ENCODE results near the gene EHMT1. TPM values are rescaled to one million over a fixed set of nuclear protein-coding genes. Genes with fewer than 3 reads are reported as not detected.

The EHMT1 gene
- polyA plus RNA-seq, 1 of the 3 experiments (the other 2 are of a cell fraction) = 39.5 TPM

DNA sequence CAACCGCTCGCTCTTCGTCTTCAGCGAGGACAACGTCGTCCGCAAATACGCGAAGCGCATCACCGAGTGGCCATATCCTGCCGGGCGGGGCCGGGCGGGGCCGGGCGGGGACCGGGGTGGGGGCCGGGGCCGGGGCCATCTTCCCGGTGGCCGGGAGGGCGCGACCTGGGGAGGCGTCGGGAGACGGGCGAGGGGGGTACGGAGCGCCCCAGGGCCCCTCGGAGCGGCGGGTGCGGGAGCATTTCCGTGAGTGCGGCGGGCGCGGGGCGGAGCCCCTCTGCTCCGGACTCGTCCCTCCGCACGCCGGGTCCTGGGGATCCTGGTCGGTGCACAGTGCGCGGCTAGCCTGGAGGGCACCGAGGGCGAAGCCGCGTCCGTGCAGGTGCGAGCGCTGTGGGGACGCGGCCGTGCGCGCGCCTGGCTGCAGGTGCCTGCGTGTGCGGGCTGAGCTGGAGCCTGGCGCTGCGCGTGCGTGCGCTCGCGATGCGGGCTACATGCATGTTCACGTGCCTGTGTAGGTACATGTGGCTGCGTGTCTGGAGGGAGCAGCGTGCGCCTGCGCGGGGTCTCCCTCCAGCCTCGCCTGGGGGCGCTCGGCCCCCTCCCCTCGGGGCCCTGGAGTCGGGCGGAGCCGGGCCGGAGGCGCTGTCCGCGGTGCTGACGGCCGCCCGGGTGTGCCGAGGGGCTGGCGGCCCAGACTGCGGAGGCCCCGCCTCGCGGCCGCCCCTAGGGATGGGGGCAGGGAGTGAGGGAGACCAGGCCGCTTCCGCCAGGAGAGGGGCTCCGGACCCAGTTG, 259.5 kb downstream of the EHMT1 start:
- H3K9me3 ChIP-seq = no peaks in the 10 kb centered on the region
- H3K79me2 ChIP-seq (ENCODE audit: insufficient read depth) = no peaks in the 10 kb centered on the region
- DNase-seq = peak; percentile 79
- no peaks in the 10 kb centered on the region for H3F3A ChIP-seq (replicated peaks; ENCODE audit: insufficient read depth)
- H3K27me3 ChIP-seq (ENCODE audit: insufficient read depth) = no peaks in the 10 kb centered on the region
- H3K27ac ChIP-seq (ENCODE audit: low read depth in 2 of 2, low read length in 1 of 2) = no peak overlapping the region; a peak in 1 of 4 replicates
- H3K36me3 ChIP-seq (replicated peaks in 1 of 2; ENCODE audit: control insufficient read depth in 1 of 2, insufficient read depth in 2 of 2, low read length in 1 of 2) = no peaks in the 10 kb centered on the region
- CTCF ChIA-PET = interaction anchor here (0.6 kb wide), 1 partner anchor 9 kb away, joined by 3 read pairs; no protein-coding TSS in a partner anchor
- H3K4me2 ChIP-seq = 0 out of 2 replicates have a peak overlapping the region, but pooled peaks have one; percentile 28
- H3K4me3 ChIP-seq (ENCODE audit: low read depth in 2 of 2, low read length in 1 of 2) = peak overlapping the region in 1 of 2 experiments; percentile 50; a peak in 2 of 4 replicates
- no peak overlapping the region for H2AFZ ChIP-seq (ENCODE audit: low read depth)
- no peaks in the 10 kb centered on the region for H3K9me2 ChIP-seq
- POLR2A ChIA-PET = no interaction called here
- WGBS (ENCODE audit: low lambda C conversion rate) = 73% methylated on average over 3 of the region's 101 CpGs
- TF ChIP-seq TAF1 (IDR thresholded peaks at IDR 0.05; ENCODE audit: borderline replicate concordance, low read depth, low read length) (no peak), NRF1 (IDR thresholded peaks at IDR 0.05; ENCODE audit: low read depth, low read length) (peak; percentile 45), TEAD4 (IDR thresholded peaks at IDR 0.05; ENCODE audit: borderline replicate concordance, insufficient read depth) (no peak), MXI1 (IDR thresholded peaks at IDR 0.05; ENCODE audit: low read depth, low read length) (peak; percentile 67; the same call in 1 of the 2 replicates), RAD21 (IDR thresholded peaks at IDR 0.05; ENCODE audit: low read length) (no peak)
- TF ChIP-seq, protein P1, sequence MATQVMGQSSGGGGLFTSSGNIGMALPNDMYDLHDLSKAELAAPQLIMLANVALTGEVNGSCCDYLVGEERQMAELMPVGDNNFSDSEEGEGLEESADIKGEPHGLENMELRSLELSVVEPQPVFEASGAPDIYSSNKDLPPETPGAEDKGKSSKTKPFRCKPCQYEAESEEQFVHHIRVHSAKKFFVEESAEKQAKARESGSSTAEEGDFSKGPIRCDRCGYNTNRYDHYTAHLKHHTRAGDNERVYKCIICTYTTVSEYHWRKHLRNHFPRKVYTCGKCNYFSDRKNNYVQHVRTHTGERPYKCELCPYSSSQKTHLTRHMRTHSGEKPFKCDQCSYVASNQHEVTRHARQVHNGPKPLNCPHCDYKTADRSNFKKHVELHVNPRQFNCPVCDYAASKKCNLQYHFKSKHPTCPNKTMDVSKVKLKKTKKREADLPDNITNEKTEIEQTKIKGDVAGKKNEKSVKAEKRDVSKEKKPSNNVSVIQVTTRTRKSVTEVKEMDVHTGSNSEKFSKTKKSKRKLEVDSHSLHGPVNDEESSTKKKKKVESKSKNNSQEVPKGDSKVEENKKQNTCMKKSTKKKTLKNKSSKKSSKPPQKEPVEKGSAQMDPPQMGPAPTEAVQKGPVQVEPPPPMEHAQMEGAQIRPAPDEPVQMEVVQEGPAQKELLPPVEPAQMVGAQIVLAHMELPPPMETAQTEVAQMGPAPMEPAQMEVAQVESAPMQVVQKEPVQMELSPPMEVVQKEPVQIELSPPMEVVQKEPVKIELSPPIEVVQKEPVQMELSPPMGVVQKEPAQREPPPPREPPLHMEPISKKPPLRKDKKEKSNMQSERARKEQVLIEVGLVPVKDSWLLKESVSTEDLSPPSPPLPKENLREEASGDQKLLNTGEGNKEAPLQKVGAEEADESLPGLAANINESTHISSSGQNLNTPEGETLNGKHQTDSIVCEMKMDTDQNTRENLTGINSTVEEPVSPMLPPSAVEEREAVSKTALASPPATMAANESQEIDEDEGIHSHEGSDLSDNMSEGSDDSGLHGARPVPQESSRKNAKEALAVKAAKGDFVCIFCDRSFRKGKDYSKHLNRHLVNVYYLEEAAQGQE (IDR thresholded peaks at IDR 0.05; ENCODE audit: low read depth, low read length) = peak; percentile 90
- no peaks in the 10 kb centered on the region for H4K20me1 ChIP-seq (ENCODE audit: insufficient read depth)
- no peak overlapping the region for H3K9ac ChIP-seq
- H3K4me1 ChIP-seq (ENCODE audit: control insufficient read depth in 1 of 2, insufficient read depth in 2 of 2, low read depth in 1 of 2, low read length in 1 of 2) = peaks cover 0 to 13% of the 10 kb centered on the region in 2 experiments; a peak in 1 of 4 replicates

DNA sequence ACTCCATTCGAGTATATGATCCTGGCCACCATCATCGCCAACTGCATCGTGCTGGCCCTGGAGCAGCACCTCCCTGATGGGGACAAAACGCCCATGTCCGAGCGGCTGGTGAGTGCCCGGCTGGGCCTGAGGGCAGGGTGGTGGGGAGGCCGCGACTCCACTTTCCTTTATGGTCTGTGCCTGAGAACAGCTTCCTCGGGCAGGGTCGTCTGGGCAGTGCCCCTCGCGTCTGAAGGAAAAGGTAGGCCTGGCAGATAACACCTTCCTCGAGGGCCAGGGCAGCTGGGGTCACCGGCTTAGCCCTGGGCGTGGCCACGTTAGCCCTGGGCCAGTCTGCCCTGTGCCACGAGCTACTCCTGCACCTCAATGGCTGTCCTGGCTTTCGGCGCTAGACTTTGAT, 260.2 kb downstream of the EHMT1 start:
- Histone ChIP-seq H4K20me1 (ENCODE audit: insufficient read depth) (no peaks in the 10 kb centered on the region), H3F3A (replicated peaks; ENCODE audit: insufficient read depth) (no peaks in the 10 kb centered on the region), H2AFZ (ENCODE audit: low read depth) (no peak overlapping the region), H3K79me2 (ENCODE audit: insufficient read depth) (no peaks in the 10 kb centered on the region), H3K4me1 (ENCODE audit: control insufficient read depth in 1 of 2, insufficient read depth in 2 of 2, low read depth in 1 of 2, low read length in 1 of 2) (peaks cover 0 to 13% of the 10 kb centered on the region in 2 experiments; a peak in 1 of 4 replicates), H3K9me2 (no peaks in the 10 kb centered on the region), H3K9ac (no peak overlapping the region), H3K36me3 (replicated peaks in 1 of 2; ENCODE audit: control insufficient read depth in 1 of 2, insufficient read depth in 2 of 2, low read length in 1 of 2) (no peaks in the 10 kb centered on the region), H3K27me3 (ENCODE audit: insufficient read depth) (no peaks in the 10 kb centered on the region), H3K9me3 (no peaks in the 10 kb centered on the region), H3K4me3 (ENCODE audit: low read depth in 2 of 2, low read length in 1 of 2) (peak overlapping the region in 1 of 2 experiments; percentile 50; a peak in 1 of 4 replicates), H3K4me2 (no peak overlapping the region), H3K27ac (ENCODE audit: low read depth in 2 of 2, low read length in 1 of 2) (no peak overlapping the region)
- DNase-seq = peak; percentile 18
- ChIA-PET CTCF (no interaction called here), POLR2A (no interaction called here)
- WGBS (ENCODE audit: low lambda C conversion rate) = 59% methylated on average over 16 of the region's 20 CpGs
- TF ChIP-seq RFX5 (IDR thresholded peaks at IDR 0.05; ENCODE audit: low read length) (no peak), ELF1 (IDR thresholded peaks at IDR 0.05) (no peak), MEF2A (IDR thresholded peaks at IDR 0.05; ENCODE audit: borderline replicate concordance, low read depth) (no peak), GATA2 (CRISPR knock-in tag; IDR thresholded peaks at IDR 0.05) (no peak), NFIC (IDR thresholded peaks at IDR 0.05; ENCODE audit: borderline replicate concordance) (no peak), NRF1 (IDR thresholded peaks at IDR 0.05; ENCODE audit: low read depth, low read length) (no peak), EZH2phosphoT487 (IDR thresholded peaks at IDR 0.05; ENCODE audit: borderline replicate concordance, low read depth) (no peak), RAD21 (IDR thresholded peaks at IDR 0.05; ENCODE audit: low read length) (no peak), RCOR1 (IDR thresholded peaks at IDR 0.05; ENCODE audit: low read length) (no peak), TAF1 (IDR thresholded peaks at IDR 0.05; ENCODE audit: borderline replicate concordance, low read depth, low read length) (no peak), POLR2AphosphoS5 (IDR thresholded peaks at IDR 0.05; ENCODE audit: low read depth, low read length) (no peak)
- TF ChIP-seq, protein P1 (IDR thresholded peaks at IDR 0.05; ENCODE audit: low read depth, low read length) = no peak
- TF ChIP-seq, protein P2, sequence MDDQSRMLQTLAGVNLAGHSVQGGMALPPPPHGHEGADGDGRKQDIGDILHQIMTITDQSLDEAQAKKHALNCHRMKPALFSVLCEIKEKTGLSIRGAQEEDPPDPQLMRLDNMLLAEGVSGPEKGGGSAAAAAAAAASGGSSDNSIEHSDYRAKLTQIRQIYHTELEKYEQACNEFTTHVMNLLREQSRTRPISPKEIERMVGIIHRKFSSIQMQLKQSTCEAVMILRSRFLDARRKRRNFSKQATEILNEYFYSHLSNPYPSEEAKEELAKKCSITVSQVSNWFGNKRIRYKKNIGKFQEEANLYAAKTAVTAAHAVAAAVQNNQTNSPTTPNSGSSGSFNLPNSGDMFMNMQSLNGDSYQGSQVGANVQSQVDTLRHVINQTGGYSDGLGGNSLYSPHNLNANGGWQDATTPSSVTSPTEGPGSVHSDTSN (IDR thresholded peaks at IDR 0.05) = no peak
- TF ChIP-seq, protein P3, sequence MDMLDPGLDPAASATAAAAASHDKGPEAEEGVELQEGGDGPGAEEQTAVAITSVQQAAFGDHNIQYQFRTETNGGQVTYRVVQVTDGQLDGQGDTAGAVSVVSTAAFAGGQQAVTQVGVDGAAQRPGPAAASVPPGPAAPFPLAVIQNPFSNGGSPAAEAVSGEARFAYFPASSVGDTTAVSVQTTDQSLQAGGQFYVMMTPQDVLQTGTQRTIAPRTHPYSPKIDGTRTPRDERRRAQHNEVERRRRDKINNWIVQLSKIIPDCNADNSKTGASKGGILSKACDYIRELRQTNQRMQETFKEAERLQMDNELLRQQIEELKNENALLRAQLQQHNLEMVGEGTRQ (IDR thresholded peaks at IDR 0.05; ENCODE audit: borderline replicate concordance, low read depth, low read length) = no peak
